ENCODE results near the gene CD6. TPM values are rescaled to one million over a fixed set of nuclear protein-coding genes. Genes with fewer than 3 reads are reported as not detected.
"Not testable (repeated sequence)": the region's sequence is repeated elsewhere in the genome, so short reads cannot be mapped to it uniquely, and the experiment has no call there.

Gene CD6
- total RNA-seq, 2 donors from 2014 or later = 254 to 438 TPM

DNA sequence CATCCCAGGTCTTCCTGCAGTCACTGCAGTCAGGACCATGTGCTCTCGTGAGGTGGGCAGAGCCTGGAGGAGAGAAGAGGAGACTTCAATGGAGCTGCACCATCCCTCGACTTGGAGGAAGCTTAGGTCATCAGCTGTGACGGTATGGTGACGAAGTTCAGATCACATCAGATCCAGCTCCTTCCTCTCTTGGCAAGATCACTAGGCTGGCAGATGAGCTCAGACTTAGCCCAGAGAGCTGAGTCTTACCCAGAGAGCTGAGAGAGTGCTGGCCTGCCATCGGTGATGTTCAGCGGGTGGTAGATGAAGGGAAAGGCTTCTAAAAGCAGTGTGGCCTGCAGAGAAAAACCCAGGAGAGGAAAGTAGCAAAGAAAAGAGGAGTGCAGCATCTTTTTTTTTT lies 17.7 kb upstream of the CD6 start:
- peaks cover 13% of the 10 kb centered on the region for H3K27me3 Mint-ChIP-seq
- H3K4me3 Mint-ChIP-seq = no peak overlapping the region
- no peaks in the 10 kb centered on the region for H3K36me3 Mint-ChIP-seq (ENCODE audit: low read depth)
- ATAC-seq (replicated peaks) = no peak
- H3K4me1 Mint-ChIP-seq = peaks cover 6% of the 10 kb centered on the region
- no peak overlapping the region for H3K27ac Mint-ChIP-seq
- H3K9me3 Mint-ChIP-seq = no peaks in the 10 kb centered on the region

GRCh38 chr11:60954421-60954820 lies 17.1 kb upstream of the CD6 start:
- Mint-ChIP-seq H3K27me3 (peaks cover 13% of the 10 kb centered on the region), H3K36me3 (ENCODE audit: low read depth) (no peaks in the 10 kb centered on the region), H3K9me3 (no peaks in the 10 kb centered on the region), H3K4me3 (no peak overlapping the region), H3K27ac (no peak overlapping the region), H3K4me1 (peaks cover 6% of the 10 kb centered on the region)
- ATAC-seq (replicated peaks) = no peak

DNA sequence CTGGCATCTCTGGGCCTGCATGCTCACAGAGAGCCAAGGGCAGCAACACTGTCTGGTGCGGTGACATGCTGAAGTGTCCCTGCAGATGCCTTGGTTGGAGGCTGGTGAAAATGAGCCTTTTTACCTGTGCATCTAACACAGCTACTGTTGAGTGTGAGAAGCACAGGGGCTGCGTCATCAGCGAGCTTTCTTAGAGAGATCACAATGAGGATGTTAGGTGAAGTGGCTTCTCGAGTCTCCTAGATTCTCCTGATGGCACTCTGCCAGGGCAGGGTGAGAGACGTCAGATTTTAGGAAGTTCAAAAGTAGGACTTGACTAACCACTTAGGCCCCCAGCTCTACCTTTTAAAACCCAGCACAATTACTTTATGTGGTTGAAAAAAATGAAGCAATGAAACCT lies 15.9 kb upstream of the CD6 start:
- Mint-ChIP-seq H3K27me3 (peaks cover 13% of the 10 kb centered on the region), H3K27ac (no peak overlapping the region), H3K4me1 (peaks cover 6% of the 10 kb centered on the region), H3K4me3 (no peak overlapping the region), H3K36me3 (ENCODE audit: low read depth) (no peaks in the 10 kb centered on the region), H3K9me3 (no peaks in the 10 kb centered on the region)
- no peak for ATAC-seq (replicated peaks)

GRCh38 chr11:60957188-60957587 lies 14.3 kb upstream of the CD6 start:
- Mint-ChIP-seq H3K27ac (no peak overlapping the region), H3K4me1 (peaks cover 4% of the 10 kb centered on the region), H3K9me3 (no peaks in the 10 kb centered on the region), H3K4me3 (no peak overlapping the region), H3K27me3 (peaks cover 12% of the 10 kb centered on the region), H3K36me3 (ENCODE audit: low read depth) (no peaks in the 10 kb centered on the region)
- no peak for ATAC-seq (replicated peaks)

GRCh38 chr11:60959431-60959830 lies 12.0 kb upstream of the CD6 start:
- Mint-ChIP-seq H3K4me1 (no peaks in the 10 kb centered on the region), H3K36me3 (ENCODE audit: low read depth) (no peaks in the 10 kb centered on the region), H3K27me3 (peaks cover 5% of the 10 kb centered on the region), H3K9me3 (no peaks in the 10 kb centered on the region), H3K4me3 (no peak overlapping the region), H3K27ac (no peak overlapping the region)
- ATAC-seq (replicated peaks) = no peak

GRCh38 chr11:60960405-60960804 lies 11.1 kb upstream of the CD6 start:
- Mint-ChIP-seq H3K27me3 (peaks cover 5% of the 10 kb centered on the region), H3K4me1 (no peaks in the 10 kb centered on the region), H3K4me3 (no peak overlapping the region), H3K27ac (no peak overlapping the region), H3K36me3 (ENCODE audit: low read depth) (no peaks in the 10 kb centered on the region), H3K9me3 (no peaks in the 10 kb centered on the region)
- no peak for ATAC-seq (replicated peaks)

DNA sequence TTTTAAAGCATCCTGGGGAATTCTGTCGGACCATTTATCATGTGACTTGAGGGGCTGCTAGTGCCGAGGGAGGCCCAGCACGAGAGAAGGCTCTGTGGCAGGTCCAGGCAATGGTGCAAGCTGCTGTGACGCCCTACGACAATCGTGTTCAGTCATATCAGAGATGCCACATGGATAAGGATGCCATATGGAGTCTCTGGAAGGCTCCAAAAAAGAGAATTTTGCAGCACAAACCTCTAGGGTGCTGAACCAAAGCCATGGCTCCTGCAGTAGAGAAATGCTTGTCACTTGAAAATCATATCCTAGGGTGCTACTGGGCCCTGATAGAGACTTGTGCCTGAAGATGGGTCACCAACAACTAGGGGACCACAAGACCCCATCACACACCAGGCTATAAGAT lies 6.7 kb upstream of the CD6 start:
- no peaks in the 10 kb centered on the region for H3K9me3 Mint-ChIP-seq
- H3K4me3 Mint-ChIP-seq = no peak overlapping the region
- H3K4me1 Mint-ChIP-seq = no peaks in the 10 kb centered on the region
- H3K27me3 Mint-ChIP-seq = peaks cover 5% of the 10 kb centered on the region
- ATAC-seq (replicated peaks) = no peak
- no peak overlapping the region for H3K27ac Mint-ChIP-seq
- H3K36me3 Mint-ChIP-seq (ENCODE audit: low read depth) = no peaks in the 10 kb centered on the region

DNA sequence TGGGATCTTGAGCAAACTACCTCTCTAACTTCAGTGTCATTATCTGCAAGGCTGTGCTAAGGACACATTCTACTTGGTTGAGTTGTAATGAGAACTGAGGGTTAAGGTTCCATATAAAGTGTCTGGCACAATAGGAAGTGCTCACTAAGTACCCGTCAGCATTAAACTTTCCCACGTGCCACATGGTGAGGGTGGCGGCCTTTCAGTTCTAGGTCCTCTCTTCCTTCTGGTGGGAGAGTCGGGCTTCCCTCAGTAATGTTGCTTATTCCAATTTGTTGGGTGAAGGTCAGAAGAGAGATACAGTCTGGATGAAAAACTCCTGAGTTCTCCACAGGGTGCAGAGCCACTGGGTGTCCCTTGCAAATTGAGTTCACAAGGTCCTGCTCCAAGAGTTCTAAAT lies 4.6 kb upstream of the CD6 start:
- H3K27me3 Mint-ChIP-seq = no peaks in the 10 kb centered on the region
- ATAC-seq (replicated peaks) = no peak
- H3K4me1 Mint-ChIP-seq = peaks cover 6% of the 10 kb centered on the region
- H3K4me3 Mint-ChIP-seq = no peak overlapping the region
- H3K9me3 Mint-ChIP-seq = no peaks in the 10 kb centered on the region
- no peak overlapping the region for H3K27ac Mint-ChIP-seq
- peaks cover 7% of the 10 kb centered on the region for H3K36me3 Mint-ChIP-seq (ENCODE audit: low read depth)

DNA sequence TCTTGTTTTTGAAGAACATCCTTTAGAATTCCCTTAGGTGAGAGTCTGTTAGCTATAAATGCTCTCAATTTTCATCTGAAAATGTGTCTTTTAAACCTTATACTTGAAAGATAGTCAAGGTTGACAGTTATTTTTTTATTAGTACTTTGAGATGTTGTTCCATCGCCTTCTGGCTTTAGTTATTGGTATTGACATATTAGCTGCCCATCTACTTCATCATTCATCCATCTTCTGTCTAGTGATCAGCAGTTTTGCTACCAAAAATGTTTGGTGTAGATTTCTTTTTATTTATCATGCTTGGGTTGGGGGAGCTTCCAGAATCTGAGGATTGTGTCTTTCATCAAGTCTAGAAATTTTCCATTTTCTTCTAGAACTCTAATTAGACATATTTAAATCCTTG lies 3.3 kb upstream of the CD6 start:
- H3K36me3 Mint-ChIP-seq (ENCODE audit: low read depth) = peaks cover 20% of the 10 kb centered on the region
- no peaks in the 10 kb centered on the region for H3K9me3 Mint-ChIP-seq
- no peak for ATAC-seq (replicated peaks)

GRCh38 chr11:60970369-60970774 lies 1.1 kb upstream of the CD6 start:
- peak overlapping the region; percentile 93 for H3K4me3 Mint-ChIP-seq
- no peaks in the 10 kb centered on the region for H3K27me3 Mint-ChIP-seq
- ATAC-seq (replicated peaks) = peak; percentile 52
- H3K27ac Mint-ChIP-seq = peak overlapping the region; percentile 99
- peaks cover 6% of the 10 kb centered on the region for H3K4me1 Mint-ChIP-seq
- H3K9me3 Mint-ChIP-seq = no peaks in the 10 kb centered on the region
- H3K36me3 Mint-ChIP-seq (ENCODE audit: low read depth) = peaks cover 42% of the 10 kb centered on the region

More for the DNA sequence above, 3.3 kb upstream of the CD6 start:
- Mint-ChIP-seq H3K27me3 (no peaks in the 10 kb centered on the region), H3K4me1 (peaks cover 6% of the 10 kb centered on the region), H3K27ac (no peak overlapping the region), H3K4me3 (no peak overlapping the region)

- H3K9me3 Mint-ChIP-seq = no peaks in the 10 kb centered on the region
- no peak for ATAC-seq (replicated peaks)
- H3K4me1 Mint-ChIP-seq = peaks cover 6% of the 10 kb centered on the region
- no peaks in the 10 kb centered on the region for H3K27me3 Mint-ChIP-seq
- H3K36me3 Mint-ChIP-seq (ENCODE audit: low read depth) = peaks cover 47% of the 10 kb centered on the region
- peak overlapping the region; percentile 99 for H3K27ac Mint-ChIP-seq
- H3K4me3 Mint-ChIP-seq = peak overlapping the region; percentile 93
Observed at GRCh38 chr11:60970890-60971289, 590 bp upstream of the CD6 start.

- peaks cover 62% of the 10 kb centered on the region for H3K36me3 Mint-ChIP-seq (ENCODE audit: low read depth)
- H3K27me3 Mint-ChIP-seq = no peaks in the 10 kb centered on the region
Observed at GRCh38 chr11:60972182-60973030, 926 bp downstream of the CD6 start.

GRCh38 chr11:60973699-60974098 lies 2.2 kb downstream of the CD6 start:
- Mint-ChIP-seq H3K4me1 (peaks cover 12% of the 10 kb centered on the region), H3K9me3 (no peaks in the 10 kb centered on the region), H3K36me3 (ENCODE audit: low read depth) (peaks cover 75% of the 10 kb centered on the region), H3K27ac (peak overlapping the region; percentile 99), H3K4me3 (peak overlapping the region; percentile 93), H3K27me3 (no peaks in the 10 kb centered on the region)
- peak; percentile 9 for ATAC-seq (replicated peaks)

More at GRCh38 chr11:60972182-60973030, 926 bp downstream of the CD6 start:
- Mint-ChIP-seq H3K4me1 (peaks cover 12% of the 10 kb centered on the region), H3K27ac (peak overlapping the region; percentile 99), H3K9me3 (no peaks in the 10 kb centered on the region), H3K4me3 (peak overlapping the region; percentile 93)
- peak; percentile 37 for ATAC-seq (replicated peaks)

DNA sequence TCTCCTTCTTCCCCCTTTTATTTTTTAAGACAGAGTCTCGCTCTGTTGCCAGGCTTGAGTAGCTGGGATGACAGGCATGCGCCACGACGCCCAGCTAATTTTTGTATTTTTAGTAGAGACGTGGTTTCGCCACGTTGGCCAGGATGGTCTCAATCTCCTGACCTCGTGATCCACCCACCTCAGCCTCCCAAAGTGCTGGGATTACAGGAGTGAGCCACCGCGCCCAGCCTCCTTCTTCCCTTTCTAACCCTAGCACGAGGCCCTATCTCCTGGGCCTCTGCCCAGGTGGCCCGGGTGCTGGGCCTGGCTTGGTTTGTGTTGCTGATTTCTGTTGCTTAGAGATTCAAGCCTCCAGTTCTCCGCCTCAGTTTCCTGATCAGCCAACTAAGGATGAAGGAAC lies 2.8 kb downstream of the CD6 start:
- peak overlapping the region; percentile 93 for H3K4me3 Mint-ChIP-seq
- H3K4me1 Mint-ChIP-seq = peaks cover 12% of the 10 kb centered on the region
- peak overlapping the region; percentile 99 for H3K27ac Mint-ChIP-seq

GRCh38 chr11:60974726-60975125 lies 3.2 kb downstream of the CD6 start:
- peaks cover 12% of the 10 kb centered on the region for H3K4me1 Mint-ChIP-seq
- ATAC-seq (replicated peaks) = peak; percentile 16
- peaks cover 85% of the 10 kb centered on the region for H3K36me3 Mint-ChIP-seq (ENCODE audit: low read depth)
- H3K27me3 Mint-ChIP-seq = no peaks in the 10 kb centered on the region
- peak overlapping the region; percentile 99 for H3K27ac Mint-ChIP-seq
- peak overlapping the region; percentile 93 for H3K4me3 Mint-ChIP-seq
- no peaks in the 10 kb centered on the region for H3K9me3 Mint-ChIP-seq

More for the DNA sequence above, 2.8 kb downstream of the CD6 start:
- not testable (repeated sequence) for H3K27me3 Mint-ChIP-seq, H3K9me3 Mint-ChIP-seq
- peak; percentile 5 for ATAC-seq (replicated peaks)
- peaks cover 81% of the 10 kb centered on the region for H3K36me3 Mint-ChIP-seq (ENCODE audit: low read depth)

Measured in activated T-helper 17 cell treated with anti-CD3 and anti-CD28 coated beads, Interleukin-2, amount 50 U/mL, for 72 hours (primary cell).